CD4-positive, CD25-positive, alpha-beta regulatory T cell (primary cell): Measurements from ENCODE around the gene PIM3. TPM values are rescaled to one million over a fixed set of nuclear protein-coding genes. Genes with fewer than 3 reads are reported as not detected.

Experiments
- ATAC-seq, 2 donors: fragments of 150-1000 bp; cut with Tn5 transposase; one replicate each; pipeline ENCODE4 v1.10.0; 2021; ENCODE audit warnings: low read depth in 2 of 2, moderate number of reproducible peaks in 2 of 2, moderate library complexity in 1 of 2
- DNase-seq, 3 donors: peaks; one replicate each; pipeline versions ENCODE4 v3.0.0 to v3.0.0-alpha.2; 2012 to 2022; ENCODE audit warnings: mixed read lengths in 1 of 3
- H3K27ac ChIP-seq: one replicate; pipeline ENCODE4 v1.7.0; 2013; ENCODE audit warnings: mild to moderate bottlenecking, low read length; ENCODE audit not compliant: insufficient read depth, poor library complexity, severe bottlenecking
- H3K27me3 ChIP-seq: one replicate; pipeline ENCODE4 v1.7.0; 2013; ENCODE audit warnings: low read length; ENCODE audit not compliant: control insufficient read depth, insufficient read depth
- H3K36me3 ChIP-seq: one replicate; pipeline ENCODE4 v1.7.0; 2013; ENCODE audit warnings: mild to moderate bottlenecking, low read length, moderate library complexity; ENCODE audit not compliant: control insufficient read depth, insufficient read depth
- H3K4me1 ChIP-seq: 2 replicates; pipeline ENCODE4 v1.7.0; 2013; ENCODE audit warnings: mild to moderate bottlenecking, low read length; ENCODE audit not compliant: insufficient read depth, control insufficient read depth, poor library complexity, severe bottlenecking
- H3K4me3 ChIP-seq: one replicate; pipeline ENCODE4 v1.7.0; 2013; ENCODE audit warnings: low read depth, mild to moderate bottlenecking, low read length, moderate library complexity
- H3K9me3 ChIP-seq, 2 experiments: 1 replicate in 1 of 2; 2 replicates in 1 of 2; pipeline ENCODE4 v1.7.0; 2013; ENCODE audit warnings: low read length in 2 of 2, mild to moderate bottlenecking in 1 of 2, moderate library complexity in 1 of 2; ENCODE audit not compliant: control insufficient read depth in 2 of 2
- H3K27ac Mint-ChIP-seq, 3 donors: one replicate each; pipeline ENCODE4 v1.8.0; 2020 to 2022; ENCODE audit warnings: mild to moderate bottlenecking in 3 of 3, mixed read lengths in 3 of 3, moderate library complexity in 2 of 3
- H3K27me3 Mint-ChIP-seq: one replicate; pipeline ENCODE4 v1.8.0; 2022; ENCODE audit warnings: mild to moderate bottlenecking, mixed read lengths
- H3K36me3 Mint-ChIP-seq: one replicate; pipeline ENCODE4 v1.8.0; 2020; ENCODE audit warnings: mixed read lengths
- H3K4me1 Mint-ChIP-seq, 4 donors: one replicate each; pipeline ENCODE4 v1.8.0; 2020 to 2022; ENCODE audit warnings: mixed read lengths in 4 of 4, mild to moderate bottlenecking in 1 of 4
- H3K4me3 Mint-ChIP-seq, 4 donors: one replicate each; pipeline ENCODE4 v1.8.0; 2020 to 2022; ENCODE audit warnings: mild to moderate bottlenecking in 4 of 4, mixed read lengths in 4 of 4, moderate library complexity in 3 of 4
- H3K9me3 Mint-ChIP-seq, 7 donors: one replicate each; pipeline ENCODE4 v1.8.0; 2020 to 2022; ENCODE audit warnings: mixed read lengths in 7 of 7, mild to moderate bottlenecking in 3 of 7, moderate library complexity in 2 of 7
- polyA plus RNA-seq, 4 donors: library from polyadenylated mRNA; unstranded; fragments of 300-500 nt; fragmentation: Illumina TruSeq; gene quantifications; one replicate each; pipeline ENCODE4 v1.2.3, GENCODE V29; 2021
- total RNA-seq: library from RNA; stranded (reverse); gene quantifications from one replicate; pipeline ENCODE4 v1.2.3, GENCODE V29; 2022

Gene PIM3
- total and polyA plus RNA-seq, 5 donors from 2014 or later, result 34.0 to 294 (median 41.3) TPM

DNA sequence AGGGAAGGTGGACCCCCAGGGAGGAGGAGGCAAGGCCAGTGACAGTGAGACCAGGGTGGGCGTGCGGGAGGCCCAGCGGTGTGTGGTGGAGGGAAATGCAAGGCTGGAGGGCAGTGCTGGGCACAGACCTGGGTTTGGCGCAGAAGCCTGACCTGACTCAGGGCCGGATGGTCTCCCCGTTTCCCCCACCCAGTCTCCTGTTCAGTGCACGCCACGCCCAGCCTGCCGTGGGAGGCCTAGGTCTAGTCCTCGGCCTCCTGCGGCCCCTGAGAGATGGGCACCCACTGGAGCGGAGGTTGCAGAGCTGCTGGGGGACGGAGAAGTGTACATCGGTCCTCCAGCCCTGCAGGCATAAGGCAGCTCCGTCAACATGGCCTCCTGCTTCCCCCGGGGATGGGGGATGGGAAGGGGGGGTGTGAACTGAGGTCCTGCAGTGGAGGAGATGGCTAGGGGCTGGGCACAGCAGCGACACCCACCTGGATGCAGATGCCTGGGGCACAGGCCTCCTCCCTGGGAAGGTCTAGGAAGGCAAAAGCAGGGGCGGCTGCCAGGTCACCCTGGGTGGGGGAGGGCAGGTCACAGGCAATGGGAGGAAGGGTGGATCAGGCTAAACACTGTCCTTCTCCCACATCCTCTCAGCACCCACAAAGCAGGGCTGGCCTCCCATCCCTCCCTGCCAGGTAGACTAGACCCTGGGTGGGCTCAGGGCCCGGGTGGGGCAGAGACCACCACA, 36.1 kb downstream of the PIM3 start:
- H3K4me1 Mint-ChIP-seq, result peaks cover 0 to 19% (median 5%) of the 10 kb centered on the region in 4 donors
- Histone ChIP-seq H3K4me1 (peaks cover 5% of the 10 kb centered on the region), H3K4me3 (no peak overlapping the region), H3K36me3 (no peaks in the 10 kb centered on the region), H3K9me3 (no peaks in the 10 kb centered on the region), H3K27me3 (no peaks in the 10 kb centered on the region), H3K27ac (no peak overlapping the region)
- peaks cover 5% of the 10 kb centered on the region for H3K27me3 Mint-ChIP-seq
- DNase-seq (no peak), ATAC-seq (no peak)
- no peak overlapping the region for H3K4me3 Mint-ChIP-seq
- peaks cover 0 to 4% (median 0%) of the 10 kb centered on the region in 7 donors for H3K9me3 Mint-ChIP-seq
- H3K27ac Mint-ChIP-seq, result no peak overlapping the region
- H3K36me3 Mint-ChIP-seq, result no peaks in the 10 kb centered on the region

DNA sequence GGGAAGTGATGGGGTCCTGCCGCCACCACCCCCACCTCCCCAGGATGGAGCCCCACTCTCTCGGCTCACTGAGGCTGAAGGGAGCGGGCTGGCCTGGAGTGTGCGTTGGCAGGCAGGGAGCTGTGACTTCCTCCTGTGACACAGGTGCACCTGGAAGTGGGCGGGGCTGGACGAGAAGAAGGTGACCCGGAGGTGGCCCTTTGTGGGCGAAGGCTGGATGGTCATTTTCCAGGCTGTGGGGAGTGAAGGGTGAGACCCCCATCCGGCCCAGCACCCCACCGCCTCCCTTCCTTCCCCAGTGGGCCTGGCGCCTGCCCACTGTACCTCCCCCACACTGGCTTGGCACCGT, 36.7 kb downstream of the PIM3 start:
- Mint-ChIP-seq H3K4me1 (peaks cover 0 to 19% (median 5%) of the 10 kb centered on the region in 4 donors), H3K9me3 (peaks cover 0 to 2% (median 0%) of the 10 kb centered on the region in 7 donors), H3K27me3 (peaks cover 5% of the 10 kb centered on the region), H3K27ac (no peak overlapping the region), H3K4me3 (no peak overlapping the region), H3K36me3 (no peaks in the 10 kb centered on the region)
- Histone ChIP-seq H3K27me3 (no peaks in the 10 kb centered on the region), H3K9me3 (no peaks in the 10 kb centered on the region), H3K36me3 (no peaks in the 10 kb centered on the region), H3K27ac (no peak overlapping the region), H3K4me1 (peaks cover 5% of the 10 kb centered on the region), H3K4me3 (no peak overlapping the region)
- no peak for DNase-seq
- ATAC-seq, result no peak

DNA sequence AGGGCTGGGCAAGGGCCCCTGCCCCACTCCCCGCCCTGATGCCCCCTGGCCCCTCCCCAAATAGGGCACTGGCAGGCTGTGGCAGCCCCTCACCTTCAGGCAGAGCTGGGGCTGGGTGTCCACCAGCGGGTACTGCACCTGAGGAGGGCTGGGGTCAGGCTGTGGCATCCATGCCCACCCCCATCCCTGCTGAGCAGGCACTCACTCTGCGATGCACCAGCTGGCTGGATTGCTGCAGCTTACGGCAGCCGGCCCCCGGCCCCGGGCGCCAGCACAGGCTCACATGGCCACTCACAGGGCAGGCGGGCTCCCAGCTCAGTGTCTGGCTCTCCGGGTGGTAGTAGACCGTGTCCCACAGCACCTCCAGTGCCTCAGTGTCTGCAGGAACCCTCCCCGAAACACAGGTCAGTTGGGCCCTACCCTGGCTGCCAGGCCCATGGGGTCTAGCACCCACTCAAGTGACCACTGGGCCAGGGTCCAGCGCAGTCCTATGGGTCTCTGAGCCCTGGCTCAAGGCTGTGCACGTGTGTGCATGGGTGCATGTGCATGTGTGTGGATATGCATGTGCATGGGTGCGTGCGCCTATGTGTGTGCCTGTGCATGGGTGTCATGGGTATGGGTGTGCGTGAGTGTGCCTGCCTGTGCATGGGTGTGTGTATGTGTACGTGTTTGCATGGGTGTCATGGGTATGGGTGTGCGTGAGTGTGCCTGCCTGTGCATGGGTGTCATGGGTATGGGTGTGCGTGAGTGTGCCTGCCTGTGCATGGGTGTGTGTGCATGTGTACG, 37.6 kb downstream of the PIM3 start:
- no peak overlapping the region for H3K4me3 ChIP-seq
- no peak for DNase-seq
- no peaks in the 10 kb centered on the region for H3K27me3 ChIP-seq
- no peaks in the 10 kb centered on the region for H3K9me3 ChIP-seq
- Mint-ChIP-seq H3K36me3 (no peaks in the 10 kb centered on the region), H3K4me3 (peak overlapping the region in 2 of 4 donors; percentile 12 to 22), H3K9me3 (peaks cover 0 to 1% (median 0%) of the 10 kb centered on the region in 7 donors), H3K27me3 (peaks cover 5% of the 10 kb centered on the region), H3K4me1 (peaks cover 0 to 14% (median 4%) of the 10 kb centered on the region in 4 donors), H3K27ac (peak overlapping the region in 1 of 3 donors; percentile 8)
- ATAC-seq, result no peak
- H3K27ac ChIP-seq, result no peak overlapping the region
- H3K4me1 ChIP-seq, result peaks cover 3% of the 10 kb centered on the region
- H3K36me3 ChIP-seq, result no peaks in the 10 kb centered on the region

DNA sequence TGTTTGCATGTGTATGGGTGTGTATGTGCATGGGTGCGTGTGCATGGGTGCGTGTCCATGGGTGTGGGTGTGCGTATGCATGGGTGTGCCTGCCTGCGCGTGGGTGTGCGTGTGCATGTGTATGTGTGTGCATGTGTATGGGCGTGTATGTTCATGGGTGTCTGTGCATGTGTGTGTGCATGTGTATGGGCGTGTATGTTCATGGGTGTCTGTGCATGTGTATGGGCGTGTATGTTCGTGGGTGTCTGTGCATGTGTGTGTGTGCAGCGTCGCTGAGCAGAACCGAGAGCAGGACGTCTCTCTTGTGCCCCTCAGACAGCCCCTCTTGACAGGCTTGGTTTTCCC, 38.1 kb downstream of the PIM3 start:
- H3K4me1 ChIP-seq, result no peaks in the 10 kb centered on the region
- ATAC-seq (no peak), DNase-seq (no peak)
- H3K4me3 Mint-ChIP-seq, result peak overlapping the region in 2 of 4 donors; percentile 12 to 22
- H3K4me3 ChIP-seq, result no peak overlapping the region
- H3K27ac ChIP-seq, result no peak overlapping the region
- no peaks in the 10 kb centered on the region for H3K27me3 ChIP-seq
- no peaks in the 10 kb centered on the region for H3K36me3 Mint-ChIP-seq
- H3K9me3 Mint-ChIP-seq, result peaks cover 0 to 1% (median 0%) of the 10 kb centered on the region in 7 donors
- peaks cover 5% of the 10 kb centered on the region for H3K27me3 Mint-ChIP-seq
- H3K36me3 ChIP-seq, result no peaks in the 10 kb centered on the region
- H3K4me1 Mint-ChIP-seq, result peaks cover 0 to 11% (median 0%) of the 10 kb centered on the region in 4 donors
- no peaks in the 10 kb centered on the region for H3K9me3 ChIP-seq
- peak overlapping the region; percentile 8 to 88 (median 32) for H3K27ac Mint-ChIP-seq

DNA sequence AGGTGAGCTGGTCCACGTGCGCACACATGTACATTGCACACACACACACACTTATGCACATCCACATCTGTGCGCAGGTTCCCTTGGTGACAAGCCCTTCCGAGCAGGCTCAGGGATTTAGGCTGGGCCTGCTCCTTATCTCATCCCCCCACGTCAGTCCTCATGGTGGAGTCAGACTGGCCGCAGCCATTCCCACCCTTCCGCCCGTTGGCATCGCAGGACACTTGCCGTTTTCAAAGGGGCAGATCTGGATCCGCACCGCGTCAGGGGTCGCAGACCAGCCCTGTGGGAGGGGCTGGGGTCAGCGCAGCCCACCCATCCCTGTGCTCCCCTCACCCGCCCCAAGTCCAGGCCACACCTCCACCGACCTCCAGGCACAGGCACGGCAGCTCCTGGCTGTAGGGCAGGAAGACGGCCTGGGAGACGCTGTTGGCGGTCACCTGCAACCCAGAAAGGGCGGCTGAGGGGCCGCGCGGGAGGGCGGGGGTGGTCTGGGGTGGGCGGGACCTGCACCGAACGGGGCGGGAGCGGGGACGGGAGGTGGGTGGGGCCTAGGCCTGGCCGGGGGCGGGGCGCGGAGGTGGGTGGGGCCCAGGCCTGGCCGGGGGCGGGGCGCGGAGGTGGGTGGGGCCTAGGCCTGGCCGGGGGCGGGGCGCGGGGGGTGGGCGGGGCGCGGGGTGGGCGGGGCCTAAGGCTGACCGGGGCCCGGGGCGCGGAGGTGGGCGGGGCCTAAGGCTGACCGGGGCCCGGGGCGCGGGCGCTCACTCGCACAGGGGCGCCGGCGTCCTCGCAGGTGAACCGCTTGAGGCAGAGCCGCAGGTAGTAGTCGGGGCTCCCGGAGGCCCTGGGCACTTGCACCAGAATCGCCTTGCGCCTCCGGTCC, 38.7 kb downstream of the PIM3 start:
- H3K9me3 ChIP-seq, result no peaks in the 10 kb centered on the region
- H3K27me3 Mint-ChIP-seq, result peaks cover 10% of the 10 kb centered on the region
- no peaks in the 10 kb centered on the region for H3K27me3 ChIP-seq
- H3K4me3 Mint-ChIP-seq, result peak overlapping the region in 1 of 4 donors; percentile 24
- H3K4me1 ChIP-seq, result no peaks in the 10 kb centered on the region
- H3K36me3 Mint-ChIP-seq, result no peaks in the 10 kb centered on the region
- H3K27ac ChIP-seq, result no peak overlapping the region
- H3K9me3 Mint-ChIP-seq, result no peaks in the 10 kb centered on the region
- no peak for DNase-seq
- H3K27ac Mint-ChIP-seq, result peak overlapping the region in 1 of 3 donors; percentile 88
- no peaks in the 10 kb centered on the region for H3K36me3 ChIP-seq
- no peak overlapping the region for H3K4me3 ChIP-seq
- peaks cover 0 to 9% (median 0%) of the 10 kb centered on the region in 4 donors for H3K4me1 Mint-ChIP-seq
- ATAC-seq, result peak; percentile 31 to 42

DNA sequence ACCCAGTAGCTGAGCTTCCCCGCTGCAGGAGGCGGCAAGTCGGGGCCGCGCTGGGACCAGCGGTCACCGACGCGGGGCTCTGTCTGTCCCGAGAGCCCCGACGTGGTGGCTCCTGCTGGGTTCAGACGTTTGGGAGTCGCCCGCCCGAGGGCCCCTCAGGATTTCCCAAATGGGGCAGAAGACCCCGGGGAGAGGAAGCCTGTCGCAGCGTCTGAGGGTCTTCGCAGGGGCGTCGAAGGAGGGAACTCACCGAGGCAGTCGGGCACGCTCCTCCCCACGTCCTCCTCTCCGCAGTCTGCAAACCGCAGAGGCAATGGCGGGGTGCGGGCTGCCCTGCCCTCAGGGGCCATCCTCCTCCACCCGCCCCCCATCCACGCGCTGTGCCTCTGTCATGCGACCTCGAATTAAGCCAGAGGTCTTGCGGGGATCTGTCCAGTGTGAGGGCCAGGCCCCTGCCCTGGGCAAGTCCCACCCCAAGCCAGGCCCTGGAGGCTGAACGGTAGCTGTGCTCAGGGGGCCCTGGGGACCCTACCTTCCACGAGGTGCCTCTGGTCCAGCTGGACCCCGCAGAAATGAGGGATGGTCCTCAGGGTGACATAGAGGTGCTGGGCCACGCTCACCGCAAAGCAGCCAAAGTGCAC, 39.5 kb downstream of the PIM3 start:
- Mint-ChIP-seq H3K27me3 (peaks cover 10% of the 10 kb centered on the region), H3K4me3 (no peak overlapping the region), H3K27ac (no peak overlapping the region), H3K9me3 (no peaks in the 10 kb centered on the region), H3K36me3 (no peaks in the 10 kb centered on the region), H3K4me1 (peaks cover 0 to 9% (median 0%) of the 10 kb centered on the region in 4 donors)
- DNase-seq (no peak), ATAC-seq (no peak)
- H3K27me3 ChIP-seq, result no peaks in the 10 kb centered on the region
- no peaks in the 10 kb centered on the region for H3K36me3 ChIP-seq
- no peaks in the 10 kb centered on the region for H3K9me3 ChIP-seq
- H3K4me3 ChIP-seq, result no peak overlapping the region
- no peaks in the 10 kb centered on the region for H3K4me1 ChIP-seq
- no peak overlapping the region for H3K27ac ChIP-seq
